IMR-90 (cell line): ENCODE data around the gene NPY1R. TPM values are rescaled to one million over a fixed set of nuclear protein-coding genes. Genes with fewer than 3 reads are reported as not detected.

Experiments
- ATAC-seq: fragments of 200-7000 bp; cut with Tn5 transposase; 2 replicates; pipeline ENCODE4 v1.9.1; 2020; ENCODE audit warnings: low read depth, mild to moderate bottlenecking, moderate library complexity
- BruUV-seq: library from RNA; stranded (reverse); fragments of 400-500 nt; replicated peaks from 2 replicates; lab custom pipeline; 2021; lab: Mats Ljungman, UMichigan
- CTCF ChIA-PET: fragments of 300-600 bp; formaldehyde crosslinking; extraction: SDS; loops from one replicate; lab custom pipeline; 2021; ENCODE audit warnings: antibody characterized with exemption; lab: Yijun Ruan, JAX
- POLR2A ChIA-PET: fragments of 300-600 bp; sonication (Branson Sonifier 250); formaldehyde crosslinking; loops from one replicate; lab custom pipeline; 2022; ENCODE audit warnings: antibody characterized with exemption; ENCODE audit not compliant: unreplicated experiment; lab: Charles Lee
- DNase-seq: peaks from one replicate; pipeline ENCODE4 v3.0.0; 2013
- H2AFZ ChIP-seq: replicated peaks from 2 replicates; pipeline ENCODE3; 2013; ENCODE audit warnings: low read length, mild to moderate bottlenecking; ENCODE audit not compliant: poor library complexity
- H2AK5ac ChIP-seq: 2 replicates; pipeline ENCODE4 v1.6.1; 2013; ENCODE audit warnings: low read depth, low read length, inconsistent platforms
- H2AK9ac ChIP-seq: replicated peaks from 2 replicates; pipeline ENCODE3; 2013; ENCODE audit warnings: mild to moderate bottlenecking, low read depth, low read length, moderate library complexity; ENCODE audit not compliant: poor library complexity
- H2BK120ac ChIP-seq: 2 replicates; pipeline ENCODE4 v1.6.1; 2013; ENCODE audit warnings: low read depth, low read length, inconsistent platforms
- H2BK15ac ChIP-seq: 3 replicates; pipeline ENCODE4 v1.6.1; 2013; ENCODE audit warnings: low read depth, low read length, inconsistent platforms
- H2BK20ac ChIP-seq: 2 replicates; pipeline ENCODE4 v1.6.1; 2013; ENCODE audit warnings: low read depth, mild to moderate bottlenecking, inconsistent platforms, low read length, moderate library complexity
- H2BK5ac ChIP-seq: 2 replicates; pipeline ENCODE4 v1.6.1; 2013; ENCODE audit warnings: mild to moderate bottlenecking, low read depth, low read length, inconsistent platforms; ENCODE audit not compliant: poor library complexity, severe bottlenecking
- H3K14ac ChIP-seq: replicated peaks from 2 replicates; pipeline ENCODE4 v1.6.1; 2013; ENCODE audit warnings: low read depth, low read length, inconsistent platforms
- H3K18ac ChIP-seq: 2 replicates; pipeline ENCODE4 v1.6.1; 2013; ENCODE audit warnings: low read depth, low read length, control low read depth
- H3K23ac ChIP-seq: 2 replicates; pipeline ENCODE4 v1.6.1; 2013; ENCODE audit warnings: low read depth, low read length, inconsistent platforms
- H3K27ac ChIP-seq: 2 replicates; pipeline ENCODE4 v1.5.1; 2013; ENCODE audit warnings: mild to moderate bottlenecking, control low read depth, low read length; ENCODE audit not compliant: insufficient read depth
- H3K27me3 ChIP-seq: 2 replicates; pipeline ENCODE4 v1.6.1; 2013; ENCODE audit warnings: low read length; ENCODE audit not compliant: control insufficient read depth, insufficient read depth
- H3K36me3 ChIP-seq: 2 replicates; pipeline ENCODE4 v1.6.1; 2013; ENCODE audit warnings: low read length, mixed read lengths; ENCODE audit not compliant: control insufficient read depth, insufficient read depth
- H3K4ac ChIP-seq: 2 replicates; pipeline ENCODE4 v1.6.1; 2013; ENCODE audit warnings: low read depth, low read length, inconsistent platforms
- H3K4me1 ChIP-seq: 2 replicates; pipeline ENCODE4 v1.6.1; 2013; ENCODE audit warnings: low read length, mixed read lengths; ENCODE audit not compliant: control insufficient read depth, insufficient read depth
- H3K4me2 ChIP-seq: 2 replicates; pipeline ENCODE4 v1.6.1; 2013; ENCODE audit warnings: low read depth, mild to moderate bottlenecking, control low read depth, low read length, moderate library complexity
- H3K4me3 ChIP-seq: 2 replicates; pipeline ENCODE4 v1.5.1; 2013; ENCODE audit warnings: low read depth, mild to moderate bottlenecking, control low read depth, low read length, moderate library complexity; ENCODE audit not compliant: insufficient read depth
- H3K56ac ChIP-seq: 2 replicates; pipeline ENCODE4 v1.6.1; 2013; ENCODE audit warnings: low read length, inconsistent platforms; ENCODE audit not compliant: insufficient read depth; ENCODE audit errors: extremely low read depth
- H3K79me1 ChIP-seq, 2 experiments: 2 replicates each; pipeline ENCODE4 v1.6.1; 2013; ENCODE audit warnings: low read length in 2 of 2, inconsistent platforms in 1 of 2, low read depth in 1 of 2
- H3K9ac ChIP-seq: 2 replicates; pipeline ENCODE4 v1.6.1; 2013; ENCODE audit warnings: low read depth, low read length, control low read depth
- H3K9me1 ChIP-seq: 2 replicates; pipeline ENCODE4 v1.6.1; 2013; ENCODE audit warnings: low read length, inconsistent platforms; ENCODE audit not compliant: insufficient read depth
- H3K9me3 ChIP-seq: 2 replicates; pipeline ENCODE4 v1.6.1; 2013; ENCODE audit warnings: low read length; ENCODE audit not compliant: control insufficient read depth, insufficient read depth
- H4K20me1 ChIP-seq: 2 replicates; pipeline ENCODE4 v1.6.1; 2013; ENCODE audit warnings: low read length, inconsistent platforms; ENCODE audit not compliant: insufficient read depth
- H4K5ac ChIP-seq: 2 replicates; pipeline ENCODE4 v1.6.1; 2013; ENCODE audit warnings: mild to moderate bottlenecking, low read depth, low read length, control low read depth
- H4K8ac ChIP-seq, 2 experiments: 2 replicates each; pipeline ENCODE4 v1.6.1; 2013; ENCODE audit warnings: low read depth in 2 of 2, low read length in 2 of 2, control low read depth in 1 of 2, inconsistent platforms in 1 of 2
- H4K91ac ChIP-seq: 2 replicates; pipeline ENCODE4 v1.6.1; 2013; ENCODE audit warnings: low read depth, low read length, inconsistent platforms; ENCODE audit not compliant: insufficient read depth
- BHLHE40 ChIP-seq: fragments of 150-350 bp; IDR thresholded peaks from 2 replicates; pipeline ENCODE4 v1.6.1; 2016; ENCODE audit warnings: mild to moderate bottlenecking, low read depth, low read length
- CEBPB ChIP-seq: IDR thresholded peaks from 2 replicates; pipeline ENCODE4 v1.6.1; 2012; ENCODE audit warnings: low read depth, low read length, improper control_type of control experiment
- CHD1 ChIP-seq: IDR thresholded peaks from 2 replicates; pipeline ENCODE4 v1.6.1; 2012; ENCODE audit warnings: low read depth, low read length, improper control_type of control experiment
- CTCF ChIP-seq: conservative IDR thresholded peaks from 2 replicates; pipeline ENCODE4 v1.5.1; 2012; ENCODE audit warnings: mild to moderate bottlenecking, low read depth, low read length, improper control_type of control experiment
- ELK1 ChIP-seq: fragments of 150-350 bp; IDR thresholded peaks from 2 replicates; pipeline ENCODE4 v1.6.1; 2016; ENCODE audit warnings: low read depth, mild to moderate bottlenecking, low read length, moderate library complexity, borderline replicate concordance
- FOS ChIP-seq: fragments of 150-350 bp; IDR thresholded peaks from 2 replicates; pipeline ENCODE4 v1.6.1; 2016; ENCODE audit warnings: low read depth, low read length
- MAFK ChIP-seq: IDR thresholded peaks from 2 replicates; pipeline ENCODE4 v1.6.1; 2012; ENCODE audit warnings: low read depth, low read length, improper control_type of control experiment
- MAZ ChIP-seq: IDR thresholded peaks from 2 replicates; pipeline ENCODE4 v1.6.1; 2012; ENCODE audit warnings: low read depth, mild to moderate bottlenecking, low read length, improper control_type of control experiment, moderate library complexity, borderline replicate concordance
- MXI1 ChIP-seq: IDR thresholded peaks from 2 replicates; pipeline ENCODE4 v1.6.1; 2012; ENCODE audit warnings: low read depth, mild to moderate bottlenecking, low read length, moderate library complexity, borderline replicate concordance
- NFE2L2 ChIP-seq: fragments of 150-350 bp; IDR thresholded peaks from 2 replicates; pipeline ENCODE4 v1.6.1; 2016; ENCODE audit warnings: low read depth, mild to moderate bottlenecking, low read length
- POLR2A ChIP-seq: IDR thresholded peaks from 2 replicates; pipeline ENCODE4 v1.6.1; 2012; ENCODE audit warnings: mild to moderate bottlenecking, low read depth, low read length
- RAD21 ChIP-seq: IDR thresholded peaks from 2 replicates; pipeline ENCODE4 v1.6.1; 2012; ENCODE audit warnings: low read length, improper control_type of control experiment
- RCOR1 ChIP-seq: IDR thresholded peaks from 2 replicates; pipeline ENCODE4 v1.6.1; 2012; ENCODE audit warnings: mild to moderate bottlenecking, low read length, improper control_type of control experiment; ENCODE audit not compliant: insufficient replicate concordance
- RFX5 ChIP-seq: IDR thresholded peaks from 2 replicates; pipeline ENCODE4 v1.8.0; 2012; ENCODE audit warnings: low read depth, mild to moderate bottlenecking, low read length, moderate library complexity
- SMC3 ChIP-seq: fragments of 150-350 bp; IDR thresholded peaks from 2 replicates; pipeline ENCODE4 v1.6.1; 2016; ENCODE audit warnings: low read depth, mild to moderate bottlenecking, antibody characterized with exemption, low read length, moderate library complexity
- USF2 ChIP-seq: fragments of 150-350 bp; IDR thresholded peaks from 2 replicates; pipeline ENCODE4 v1.6.1; 2017; ENCODE audit warnings: mild to moderate bottlenecking, antibody characterized with exemption, low read length, low read depth
- WGBS, 2 experiments: methylation state at CpG; one replicate each; pipeline versions ENCODE4 v1.1.5 to v1.1.7; 2013; ENCODE audit warnings: missing lambda C conversion rate in 2 of 2; ENCODE audit not compliant: insufficient read length in 1 of 2; ENCODE audit errors: extremely low coverage in 2 of 2; 5-methylcytosine and 5-hydroxymethylcytosine counted together
- dilution Hi-C: fragments of 300-500 bp; cut with HindIII; formaldehyde crosslinking; loops from one replicate; pipeline ENCODE4 v1.14.3; 2018; ENCODE audit warnings: low sequenced_read_pairs; ENCODE audit not compliant: unreplicated experiment
- in situ Hi-C: fragments of 300-500 bp; cut with MboI; formaldehyde crosslinking; loops from 3 replicates; pipeline ENCODE4 v1.14.3; 2019; ENCODE audit warnings: low sequenced_read_pairs, inconsistent platforms, mixed read lengths
- intact Hi-C: fragments of 100-400 bp; cut with micrococcal nuclease; formaldehyde crosslinking; loops from 2 replicates; pipeline ENCODE4 v1.10.0; 2022
- polyA plus RNA-seq, 3 experiments: library from polyadenylated mRNA; depleted of rRNA; stranded (reverse); fragments of >200 nt; gene quantifications; 2 replicates each; pipeline ENCODE4 v1.2.3, GENCODE V29; 2012; ENCODE audit warnings: low replicate concordance in 1 of 3
- total RNA-seq: library from RNA; depleted of rRNA; stranded (reverse); fragments of >200 nt; gene quantifications from 2 replicates; pipeline ENCODE4 v1.2.3, GENCODE V29; 2012

NPY1R gene
- total and polyA plus RNA-seq, 2 of the 4 experiments (the other 2 are of a cell fraction), result under 0.01 TPM; not detected in 1

GRCh38 chr4:163317110-163317509, 15.3 kb downstream of the NPY1R start:
- BruUV-seq, result no TSS peak
- dilution Hi-C loops (no loop called here), intact Hi-C loops (no loop called here), in situ Hi-C loops (no loop called here)
- H4K20me1 ChIP-seq, result no peaks in the 10 kb centered on the region
- no peak overlapping the region for H2AFZ ChIP-seq
- H3K4me3 ChIP-seq, result no peak overlapping the region
- H2BK120ac ChIP-seq, result no peak overlapping the region
- no peak overlapping the region for H3K27ac ChIP-seq
- no peak overlapping the region for H3K4ac ChIP-seq
- no peaks in the 10 kb centered on the region for H3K79me1 ChIP-seq
- no peak overlapping the region for H3K23ac ChIP-seq
- H3K4me2 ChIP-seq, result no peak overlapping the region
- no peak overlapping the region for H2BK5ac ChIP-seq
- no peaks in the 10 kb centered on the region for H3K27me3 ChIP-seq
- ChIA-PET POLR2A (interaction anchor here (0.6 kb wide), 1 partner anchor 39 kb away, joined by 3 read pairs; no protein-coding TSS in a partner anchor), CTCF (no interaction called here)
- TF ChIP-seq SMC3, result no peak
- TF ChIP-seq USF2, result no peak
- TF ChIP-seq ELK1, result no peak
- TF ChIP-seq MAFK, result no peak
- TF ChIP-seq RFX5, result no peak
- no peak for TF ChIP-seq RCOR1
- no peak for TF ChIP-seq CHD1
- no peak for TF ChIP-seq CEBPB
- TF ChIP-seq RAD21, result no peak
- TF ChIP-seq BHLHE40, result no peak
- TF ChIP-seq NFE2L2, result no peak
- TF ChIP-seq CTCF, result no peak
- no peak for TF ChIP-seq MAZ
- TF ChIP-seq MXI1, result no peak
- no peak for TF ChIP-seq FOS
- TF ChIP-seq POLR2A, result no peak
- H3K56ac ChIP-seq, result no peak overlapping the region
- H3K9me1 ChIP-seq, result no peaks in the 10 kb centered on the region
- no peak overlapping the region for H2AK9ac ChIP-seq
- no CpG with 5 or more reads among the region's 1 CpG for WGBS, 2 experiments
- H3K18ac ChIP-seq, result no peak overlapping the region
- no peak overlapping the region for H4K5ac ChIP-seq
- no peaks in the 10 kb centered on the region for H3K4me1 ChIP-seq
- no peaks in the 10 kb centered on the region for H3K9me3 ChIP-seq
- no peak overlapping the region for H4K91ac ChIP-seq
- no peak overlapping the region for H3K14ac ChIP-seq
- no peak overlapping the region for H4K8ac ChIP-seq
- H2AK5ac ChIP-seq, result no peak overlapping the region
- H3K9ac ChIP-seq, result no peak overlapping the region
- DNase-seq (no peak), ATAC-seq (no peak)
- H2BK20ac ChIP-seq, result no peak overlapping the region
- no peak overlapping the region for H2BK15ac ChIP-seq
- H3K36me3 ChIP-seq, result no peaks in the 10 kb centered on the region
